Panc1 (cell line): ENCODE measurements around the gene POLR3E. TPM values are rescaled to one million over a fixed set of nuclear protein-coding genes. Genes with fewer than 3 reads are reported as not detected.
A peak's percentile ranks its signal among the peaks of the same experiment; 100 is the strongest.

Source experiments
- ATAC-seq: fragments of 200-7000 bp; cut with Tn5 transposase; 2 replicates; pipeline ENCODE4 v1.9.1; 2020; ENCODE audit warnings: mild to moderate bottlenecking, moderate library complexity
- Bru-seq: library from RNA; stranded (reverse); fragments of 400-500 nt; gene quantifications from one replicate; lab custom pipeline; 2021; lab: Mats Ljungman, UMichigan
- BruChase-seq, 2 experiments: library from RNA; stranded (reverse); fragments of 400-500 nt; gene quantifications; one replicate each; lab custom pipeline; 2021; lab: Mats Ljungman, UMichigan
- BruUV-seq: library from RNA; stranded (reverse); fragments of 400-500 nt; replicated peaks from 2 replicates; lab custom pipeline; 2021; lab: Mats Ljungman, UMichigan
- CTCF ChIA-PET: fragments of 300-600 bp; sonication (Branson Sonifier 250); formaldehyde crosslinking; loops from one replicate; lab custom pipeline; 2022; ENCODE audit warnings: antibody characterized with exemption; lab: Charles Lee
- POLR2A ChIA-PET: fragments of 300-600 bp; sonication (Branson Sonifier 250); formaldehyde crosslinking; loops from one replicate; lab custom pipeline; 2022; ENCODE audit warnings: antibody characterized with exemption; lab: Charles Lee
- DNase-seq: peaks from one replicate; pipeline ENCODE4 v3.0.0-alpha.2; 2010; ENCODE audit warnings: low read depth, low spot score
- H3K27ac ChIP-seq: 2 replicates; pipeline ENCODE4 v1.5.1; 2011; ENCODE audit warnings: mild to moderate bottlenecking, low read length, inconsistent platforms
- H3K27me3 ChIP-seq: fragments of 200-500 bp; sonication (Bioruptor generic); 2 replicates; pipeline ENCODE4 v1.6.0; 2014; ENCODE audit warnings: low read length, inconsistent platforms; ENCODE audit not compliant: control insufficient read depth, insufficient read depth
- H3K36me3 ChIP-seq: fragments of 200-500 bp; sonication (Bioruptor generic); 2 replicates; pipeline ENCODE4 v1.5.1; 2014; ENCODE audit warnings: inconsistent platforms, mild to moderate bottlenecking, low read length, moderate library complexity; ENCODE audit not compliant: control insufficient read depth, insufficient read depth
- H3K4me1 ChIP-seq: 2 replicates; pipeline ENCODE4 v1.5.1; 2011; ENCODE audit warnings: inconsistent platforms, mild to moderate bottlenecking, low read length, moderate library complexity; ENCODE audit not compliant: control insufficient read depth, insufficient read depth
- H3K4me3 ChIP-seq, 2 experiments: 2 replicates each; pipeline ENCODE4 v1.5.1; 2011 to 2012; ENCODE audit warnings: low read depth in 2 of 2, low read length in 2 of 2, mild to moderate bottlenecking in 2 of 2, inconsistent platforms in 1 of 2, moderate library complexity in 1 of 2
- H3K9me3 ChIP-seq: fragments of 200-500 bp; sonication (Bioruptor generic); 2 replicates; pipeline ENCODE4 v1.5.1; 2014; ENCODE audit warnings: low read depth, mild to moderate bottlenecking, inconsistent platforms, low read length, moderate library complexity; ENCODE audit not compliant: control insufficient read depth, insufficient read depth
- POLR2AphosphoS5 ChIP-seq: IDR thresholded peaks from 2 replicates; pipeline ENCODE4 v1.6.1; 2012; ENCODE audit warnings: mild to moderate bottlenecking, low read depth, low read length, moderate library complexity
- SIN3A ChIP-seq: IDR thresholded peaks from 2 replicates; pipeline ENCODE4 v1.6.1; 2012; ENCODE audit warnings: low read depth, mild to moderate bottlenecking, low read length, moderate library complexity, borderline replicate concordance; ENCODE audit not compliant: insufficient read depth
- TCF7L2 ChIP-seq: IDR thresholded peaks from 2 replicates; pipeline ENCODE4 v1.6.1; 2011; ENCODE audit warnings: mild to moderate bottlenecking, low read depth, low read length, inconsistent platforms
- in situ Hi-C: cut with HindIII; loops from 2 replicates; pipeline ENCODE4 v1.10.0; 2016; ENCODE audit warnings: low sequenced_read_pairs, low pct_unique_long_range_greater_than_20kb
- intact Hi-C: fragments of 100-400 bp; cut with micrococcal nuclease; formaldehyde crosslinking; loops from one replicate; pipeline ENCODE4 v1.10.0; 2022; ENCODE audit not compliant: unreplicated experiment
- long read RNA-seq: library from polyadenylated mRNA; unstranded; transcript quantifications from one replicate; pipeline ENCODE4 v2.0.0, GENCODE V29; 2021; ENCODE audit not compliant: unreplicated experiment
- polyA plus RNA-seq: library from polyadenylated mRNA; unstranded; fragments of >200 nt; gene quantifications from one replicate; pipeline ENCODE4 v1.2.1, GENCODE V29; 2012; ENCODE audit warnings: missing spikeins; ENCODE audit not compliant: insufficient read length
- total RNA-seq: library from RNA; stranded (reverse); gene quantifications from one replicate; pipeline ENCODE4 v1.2.1, GENCODE V29; 2021; ENCODE audit not compliant: unreplicated experiment
- TF ChIP-seq, protein P1 (sequence below): fragments of 450-650 bp; IDR thresholded peaks from 2 replicates; pipeline ENCODE4 v1.5.1; 2017; ENCODE audit warnings: mild to moderate bottlenecking
- TF ChIP-seq, protein P2 (sequence below), 2 experiments: IDR thresholded peaks; 2 replicates each; pipeline ENCODE4 v1.6.1; 2011 to 2012; ENCODE audit warnings: low read depth in 2 of 2, control low read depth in 1 of 2, low read length in 1 of 2, mild to moderate bottlenecking in 1 of 2, moderate library complexity in 1 of 2; ENCODE audit not compliant: insufficient read depth in 1 of 2

Gene POLR3E, protein sequence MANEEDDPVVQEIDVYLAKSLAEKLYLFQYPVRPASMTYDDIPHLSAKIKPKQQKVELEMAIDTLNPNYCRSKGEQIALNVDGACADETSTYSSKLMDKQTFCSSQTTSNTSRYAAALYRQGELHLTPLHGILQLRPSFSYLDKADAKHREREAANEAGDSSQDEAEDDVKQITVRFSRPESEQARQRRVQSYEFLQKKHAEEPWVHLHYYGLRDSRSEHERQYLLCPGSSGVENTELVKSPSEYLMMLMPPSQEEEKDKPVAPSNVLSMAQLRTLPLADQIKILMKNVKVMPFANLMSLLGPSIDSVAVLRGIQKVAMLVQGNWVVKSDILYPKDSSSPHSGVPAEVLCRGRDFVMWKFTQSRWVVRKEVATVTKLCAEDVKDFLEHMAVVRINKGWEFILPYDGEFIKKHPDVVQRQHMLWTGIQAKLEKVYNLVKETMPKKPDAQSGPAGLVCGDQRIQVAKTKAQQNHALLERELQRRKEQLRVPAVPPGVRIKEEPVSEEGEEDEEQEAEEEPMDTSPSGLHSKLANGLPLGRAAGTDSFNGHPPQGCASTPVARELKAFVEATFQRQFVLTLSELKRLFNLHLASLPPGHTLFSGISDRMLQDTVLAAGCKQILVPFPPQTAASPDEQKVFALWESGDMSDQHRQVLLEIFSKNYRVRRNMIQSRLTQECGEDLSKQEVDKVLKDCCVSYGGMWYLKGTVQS
- total RNA-seq (45.2 TPM), Bru-seq, nascent RNA (percentile 73 among the genes with signal in this experiment), BruChase-seq, experiment 1, labeled RNA remaining after a 2-hour chase (percentile 75 among the genes with signal in this experiment), BruChase-seq, experiment 2, labeled RNA remaining after a 6-hour chase (percentile 75 among the genes with signal in this experiment)
- polyA plus RNA-seq = 56.0 TPM
- long read RNA-seq, transcript POLR3E-201 (21 exons, 3,697 nt) = major isoform, 25 of 57 reads
- long read RNA-seq, partial matches to known transcripts = 16 of 57 reads
- long read RNA-seq, other reads (novel, unspliced or antisense) = 14 of 57 reads

DNA sequence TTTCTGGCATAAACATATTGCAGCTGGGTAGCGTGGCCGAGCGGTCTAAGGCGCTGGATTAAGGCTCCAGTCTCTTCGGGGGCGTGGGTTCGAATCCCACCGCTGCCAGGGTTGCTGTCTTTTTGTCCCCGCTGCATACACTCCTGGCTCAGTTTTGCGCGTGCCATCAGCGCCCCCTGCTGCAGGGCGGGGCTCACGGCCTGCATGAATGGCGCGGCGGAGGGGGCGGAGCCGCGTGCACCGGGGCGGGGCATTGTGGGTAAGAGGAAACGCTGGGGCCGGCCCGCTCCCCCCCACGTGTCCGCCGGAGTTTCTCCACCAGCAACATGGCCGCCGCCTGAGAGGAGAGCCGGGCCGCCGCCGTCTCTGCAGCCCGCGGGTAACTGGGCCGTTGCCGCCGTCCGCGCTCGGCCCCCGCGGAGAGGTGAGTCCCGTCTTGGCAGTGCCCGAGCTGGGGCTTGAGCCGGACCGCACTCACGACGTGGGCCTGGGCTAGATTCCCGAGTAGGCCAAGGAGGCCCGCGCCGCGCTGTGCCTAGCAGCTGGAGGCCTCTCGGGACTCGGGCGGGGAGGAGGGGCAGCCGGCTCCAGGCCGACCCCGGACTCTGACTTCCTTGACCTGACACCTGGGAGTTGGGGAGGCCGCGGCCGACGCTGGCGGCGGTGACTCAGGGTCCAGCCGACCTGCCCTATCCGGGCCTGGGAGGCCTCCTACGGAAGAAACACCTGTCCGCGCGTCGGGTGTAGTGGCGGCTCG lies at the start of gene POLR3E:
Gene POLR3E, plus strand, starts transcription at position 296 of the 757 bp plus-strand sequence. CDS start 5,560 bp downstream, outside the sequence.
- DNase-seq (peak; percentile 94), ATAC-seq (peak; percentile 90)
- no peaks in the 10 kb centered on the region for H3K36me3 ChIP-seq
- H3K4me1 ChIP-seq = peaks cover 3% of the 10 kb centered on the region; the same call in 1 of the 2 replicates
- H3K27ac ChIP-seq = peak within 1 kb of the TSS; percentile 76
- in situ Hi-C loops = no loop called here
- peak; percentile 81; the same call in 1 of the 2 replicates for TF ChIP-seq SIN3A
- peak; percentile 55; the same call in 1 of the 2 replicates for TF ChIP-seq TCF7L2
- TF ChIP-seq, protein P1, sequence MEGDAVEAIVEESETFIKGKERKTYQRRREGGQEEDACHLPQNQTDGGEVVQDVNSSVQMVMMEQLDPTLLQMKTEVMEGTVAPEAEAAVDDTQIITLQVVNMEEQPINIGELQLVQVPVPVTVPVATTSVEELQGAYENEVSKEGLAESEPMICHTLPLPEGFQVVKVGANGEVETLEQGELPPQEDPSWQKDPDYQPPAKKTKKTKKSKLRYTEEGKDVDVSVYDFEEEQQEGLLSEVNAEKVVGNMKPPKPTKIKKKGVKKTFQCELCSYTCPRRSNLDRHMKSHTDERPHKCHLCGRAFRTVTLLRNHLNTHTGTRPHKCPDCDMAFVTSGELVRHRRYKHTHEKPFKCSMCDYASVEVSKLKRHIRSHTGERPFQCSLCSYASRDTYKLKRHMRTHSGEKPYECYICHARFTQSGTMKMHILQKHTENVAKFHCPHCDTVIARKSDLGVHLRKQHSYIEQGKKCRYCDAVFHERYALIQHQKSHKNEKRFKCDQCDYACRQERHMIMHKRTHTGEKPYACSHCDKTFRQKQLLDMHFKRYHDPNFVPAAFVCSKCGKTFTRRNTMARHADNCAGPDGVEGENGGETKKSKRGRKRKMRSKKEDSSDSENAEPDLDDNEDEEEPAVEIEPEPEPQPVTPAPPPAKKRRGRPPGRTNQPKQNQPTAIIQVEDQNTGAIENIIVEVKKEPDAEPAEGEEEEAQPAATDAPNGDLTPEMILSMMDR = peak; percentile 94
- peak; percentile 81 for TF ChIP-seq POLR2AphosphoS5
- TF ChIP-seq, protein P2, sequence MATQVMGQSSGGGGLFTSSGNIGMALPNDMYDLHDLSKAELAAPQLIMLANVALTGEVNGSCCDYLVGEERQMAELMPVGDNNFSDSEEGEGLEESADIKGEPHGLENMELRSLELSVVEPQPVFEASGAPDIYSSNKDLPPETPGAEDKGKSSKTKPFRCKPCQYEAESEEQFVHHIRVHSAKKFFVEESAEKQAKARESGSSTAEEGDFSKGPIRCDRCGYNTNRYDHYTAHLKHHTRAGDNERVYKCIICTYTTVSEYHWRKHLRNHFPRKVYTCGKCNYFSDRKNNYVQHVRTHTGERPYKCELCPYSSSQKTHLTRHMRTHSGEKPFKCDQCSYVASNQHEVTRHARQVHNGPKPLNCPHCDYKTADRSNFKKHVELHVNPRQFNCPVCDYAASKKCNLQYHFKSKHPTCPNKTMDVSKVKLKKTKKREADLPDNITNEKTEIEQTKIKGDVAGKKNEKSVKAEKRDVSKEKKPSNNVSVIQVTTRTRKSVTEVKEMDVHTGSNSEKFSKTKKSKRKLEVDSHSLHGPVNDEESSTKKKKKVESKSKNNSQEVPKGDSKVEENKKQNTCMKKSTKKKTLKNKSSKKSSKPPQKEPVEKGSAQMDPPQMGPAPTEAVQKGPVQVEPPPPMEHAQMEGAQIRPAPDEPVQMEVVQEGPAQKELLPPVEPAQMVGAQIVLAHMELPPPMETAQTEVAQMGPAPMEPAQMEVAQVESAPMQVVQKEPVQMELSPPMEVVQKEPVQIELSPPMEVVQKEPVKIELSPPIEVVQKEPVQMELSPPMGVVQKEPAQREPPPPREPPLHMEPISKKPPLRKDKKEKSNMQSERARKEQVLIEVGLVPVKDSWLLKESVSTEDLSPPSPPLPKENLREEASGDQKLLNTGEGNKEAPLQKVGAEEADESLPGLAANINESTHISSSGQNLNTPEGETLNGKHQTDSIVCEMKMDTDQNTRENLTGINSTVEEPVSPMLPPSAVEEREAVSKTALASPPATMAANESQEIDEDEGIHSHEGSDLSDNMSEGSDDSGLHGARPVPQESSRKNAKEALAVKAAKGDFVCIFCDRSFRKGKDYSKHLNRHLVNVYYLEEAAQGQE (IDR thresholded peaks at IDR 0.05; ENCODE audit: insufficient read depth in 1 of 2, low read depth in 2 of 2, low read length in 1 of 2) = 0 out of 4 replicates have a peak, but pooled peaks of 1 of the 2 experiments have one; percentile 62
- CTCF ChIA-PET = interaction anchor here (0.7 to 1.4 kb wide), 2 partner anchors 89 to 109 kb away, joined by 3 read pairs; no protein-coding TSS in a partner anchor
- H3K27me3 ChIP-seq = no peaks in the 10 kb centered on the region
- no peaks in the 10 kb centered on the region for H3K9me3 ChIP-seq
- intact Hi-C loops = loop anchor here (5.0 kb wide), 1 partner anchor 100 kb away; no protein-coding TSS in a partner anchor
- no TSS peak for BruUV-seq
- POLR2A ChIA-PET = no interaction called here
- H3K4me3 ChIP-seq = peak within 1 kb of the TSS; percentile 87 to 92

DNA sequence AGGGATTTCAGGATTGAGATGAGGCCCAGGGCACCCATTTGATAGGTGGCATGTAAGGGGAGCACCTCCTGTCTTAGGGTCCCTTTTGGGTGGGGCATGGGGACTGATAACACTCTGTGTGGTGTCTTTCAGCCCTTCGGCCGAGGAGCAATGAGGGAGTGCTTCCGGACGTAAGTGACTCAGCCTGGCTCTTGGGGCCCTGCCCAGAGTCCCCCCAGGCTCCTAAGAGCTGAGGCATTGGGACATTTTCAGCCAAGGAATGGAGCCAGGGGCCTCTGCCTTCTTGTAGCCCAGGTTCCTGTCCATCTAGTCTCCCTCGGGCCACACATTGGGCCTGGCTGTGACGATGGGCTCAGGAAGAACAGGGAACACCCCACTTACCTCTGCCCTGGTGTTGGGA lies 46.7 kb upstream of the POLR3E start:
- in situ Hi-C loops = no loop called here
- Histone ChIP-seq H3K27me3 (no peaks in the 10 kb centered on the region), H3K9me3 (no peaks in the 10 kb centered on the region), H3K4me1 (no peaks in the 10 kb centered on the region), H3K27ac (no peak overlapping the region), H3K4me3 (no peak overlapping the region), H3K36me3 (no peaks in the 10 kb centered on the region)
- ATAC-seq (no peak), DNase-seq (no peak)
- CTCF ChIA-PET = no interaction called here
- TF ChIP-seq TCF7L2 (no peak), SIN3A (no peak), POLR2AphosphoS5 (no peak)
- TF ChIP-seq, protein P2 (IDR thresholded peaks at IDR 0.05; ENCODE audit: insufficient read depth in 1 of 2, low read depth in 2 of 2, low read length in 1 of 2) = no peak
- TF ChIP-seq, protein P1 = no peak
- POLR2A ChIA-PET = no interaction called here
- no TSS peak for BruUV-seq
- intact Hi-C loops = no loop called here
